ENCODE data around the gene SORCS2.

- TF ChIP-seq CTCF (IDR thresholded peaks at IDR 0.05; ENCODE audit: borderline replicate concordance, extremely low read depth, low read length, poor library complexity, severe bottlenecking) (no peak), EZH2 (IDR thresholded peaks at IDR 0.05; ENCODE audit: borderline replicate concordance, low read depth, low read length, severe bottlenecking) (no peak)
Observed at GRCh38 chr4:7351014-7351413, 158.7 kb downstream of the SORCS2 start.
